GM06990 (cell line): ENCODE measurements around the gene UBAP2L.
A peak's percentile ranks its signal among the peaks of the same experiment; 100 is the strongest.

Experiments used
- DNase-seq: peaks from one replicate; pipeline ENCODE4 v3.0.0-alpha.2; 2011; ENCODE audit not compliant: insufficient read length; ENCODE audit errors: extremely low read depth
- H3K27me3 ChIP-seq: replicated peaks from 2 replicates; pipeline ENCODE4 v1.6.0; 2011; ENCODE audit warnings: low read length; ENCODE audit not compliant: control insufficient read depth, insufficient read depth
- H3K36me3 ChIP-seq: 2 replicates; pipeline ENCODE4 v1.5.1; 2011; ENCODE audit warnings: low read length; ENCODE audit not compliant: control insufficient read depth, insufficient read depth
- H3K4me3 ChIP-seq: replicated peaks from 2 replicates; pipeline ENCODE4 v1.5.1; 2011; ENCODE audit warnings: low read depth, mild to moderate bottlenecking, control low read depth, low read length
- CTCF ChIP-seq: IDR thresholded peaks from 2 replicates; pipeline ENCODE4 v1.5.1; 2011; ENCODE audit warnings: low read length, control low read depth, mild to moderate bottlenecking, inconsistent platforms; ENCODE audit not compliant: insufficient read depth, poor library complexity, severe bottlenecking

Gene UBAP2L

GRCh38 chr1:154207262-154207661 lies 13.5 kb upstream of the UBAP2L start:
- H3K36me3 ChIP-seq, result peaks cover 17% of the 10 kb centered on the region
- no peak for DNase-seq
- H3K4me3 ChIP-seq, result no peak overlapping the region
- no peaks in the 10 kb centered on the region for H3K27me3 ChIP-seq
- no peak for TF ChIP-seq CTCF

GRCh38 chr1:154208677-154209388 lies 11.9 kb upstream of the UBAP2L start:
- no peak for TF ChIP-seq CTCF
- Histone ChIP-seq H3K36me3 (peaks cover 23% of the 10 kb centered on the region), H3K4me3 (no peak overlapping the region), H3K27me3 (no peaks in the 10 kb centered on the region)
- no peak for DNase-seq

- no peak for TF ChIP-seq CTCF
- Histone ChIP-seq H3K27me3 (no peaks in the 10 kb centered on the region), H3K4me3 (no peak overlapping the region), H3K36me3 (peaks cover 19% of the 10 kb centered on the region)
- DNase-seq, result no peak
These were observed 8.7 kb upstream of the UBAP2L start for GRCh38 chr1:154212083-154212482.

- no peaks in the 10 kb centered on the region for H3K27me3 ChIP-seq
- H3K36me3 ChIP-seq, result peaks cover 14% of the 10 kb centered on the region
- no peak for DNase-seq
- no peak for TF ChIP-seq CTCF
- no peak overlapping the region for H3K4me3 ChIP-seq
These were observed 7.5 kb upstream of the UBAP2L start for GRCh38 chr1:154213274-154213673.

- Histone ChIP-seq H3K27me3 (no peaks in the 10 kb centered on the region), H3K36me3 (peaks cover 6% of the 10 kb centered on the region), H3K4me3 (peak overlapping the region; percentile 88)
- no peak for DNase-seq
- TF ChIP-seq CTCF, result no peak
These were observed 2.2 kb upstream of the UBAP2L start for GRCh38 chr1:154218545-154218944.

- Histone ChIP-seq H3K27me3 (no peaks in the 10 kb centered on the region), H3K4me3 (peak overlapping the region; percentile 88), H3K36me3 (no peaks in the 10 kb centered on the region; the same call in 1 of the 2 replicates)
- DNase-seq, result no peak
- TF ChIP-seq CTCF, result no peak
These were observed 1.2 kb upstream of the UBAP2L start for GRCh38 chr1:154219541-154219940.
